ENCODE measurements around the gene ETV5. TPM values are rescaled to one million over a fixed set of nuclear protein-coding genes. Genes with fewer than 3 reads are reported as not detected.

The ETV5 gene
- polyA plus RNA-seq, 1 donor from 2014 or later, result 0.30 TPM

DNA sequence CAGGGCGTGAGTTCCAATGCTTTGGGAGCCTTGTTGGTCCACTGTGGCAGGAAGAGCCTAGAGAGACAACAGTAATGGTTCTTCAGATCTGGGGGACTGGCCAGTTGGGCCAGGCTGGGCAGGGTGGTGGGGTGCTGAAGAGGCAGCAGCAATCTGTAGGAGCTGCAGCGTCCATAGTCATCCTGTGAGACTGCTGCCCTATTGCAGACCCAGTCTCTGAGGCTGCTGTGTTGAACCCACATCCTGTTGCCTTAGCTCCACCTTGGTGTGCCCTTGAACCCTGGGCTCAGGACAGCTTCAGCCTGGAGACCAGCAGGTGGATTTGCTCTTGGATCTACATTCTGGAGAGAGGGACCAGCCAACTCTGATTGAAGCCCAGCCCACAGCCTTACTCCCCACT is 23.6 kb upstream of the ETV5 start:
- Histone ChIP-seq H3K27ac (ENCODE audit: low read length) (no peak overlapping the region), H4K20me1 (ENCODE audit: insufficient read depth) (no peaks in the 10 kb centered on the region), H3F3A (ENCODE audit: insufficient read depth, low read length, poor library complexity, severe bottlenecking) (no peaks in the 10 kb centered on the region), H3K9me2 (ENCODE audit: insufficient read depth, low read length) (no peaks in the 10 kb centered on the region), H3K79me2 (replicated peaks; ENCODE audit: insufficient read depth, low read length) (no peaks in the 10 kb centered on the region), H2AFZ (ENCODE audit: low read depth, low read length) (no peak overlapping the region), H3K9me3 (ENCODE audit: low read length) (no peaks in the 10 kb centered on the region), H3K4me3 (ENCODE audit: low read length) (no peak overlapping the region), H3K9ac (ENCODE audit: low read length) (no peak overlapping the region), H3K27me3 (ENCODE audit: insufficient read depth, low read depth, low read length) (no peaks in the 10 kb centered on the region), H3K36me3 (ENCODE audit: insufficient read depth, low read length) (no peaks in the 10 kb centered on the region), H3K4me2 (ENCODE audit: low read length) (no peak overlapping the region)
- TF ChIP-seq EZH2 (IDR thresholded peaks at IDR 0.05; ENCODE audit: borderline replicate concordance, insufficient read depth, low read length, poor library complexity, severe bottlenecking) (no peak), EP300 (conservative IDR thresholded peaks at IDR 0.05; ENCODE audit: poor library complexity, severe bottlenecking) (no peak), POLR2AphosphoS5 (IDR thresholded peaks at IDR 0.05) (no peak)

DNA sequence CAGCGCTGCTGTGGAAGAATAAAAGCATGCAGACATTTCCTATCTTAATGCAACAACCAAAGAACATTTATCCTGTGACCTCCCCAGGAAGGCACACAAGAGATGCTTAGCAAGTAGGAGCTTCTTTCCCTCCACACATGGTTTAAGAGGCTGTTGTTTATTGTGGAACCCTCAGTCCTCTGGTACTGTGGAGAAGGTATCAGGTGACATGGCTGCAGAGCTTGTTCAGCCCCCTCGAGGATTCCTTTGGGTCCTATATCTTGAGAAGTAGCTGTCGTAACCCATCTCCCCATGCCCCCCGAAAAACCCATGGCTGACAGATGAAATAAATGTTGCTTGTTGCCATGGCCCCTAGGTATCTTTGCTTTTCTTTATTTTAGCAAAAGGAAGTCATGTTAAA is 20.3 kb upstream of the ETV5 start:
- no peak overlapping the region for H3K27ac ChIP-seq (ENCODE audit: low read length)
- H3K4me3 ChIP-seq (ENCODE audit: low read length), result no peak overlapping the region
- H3K9ac ChIP-seq (ENCODE audit: low read length), result no peak overlapping the region
- H3K36me3 ChIP-seq (ENCODE audit: insufficient read depth, low read length), result no peaks in the 10 kb centered on the region
- H3F3A ChIP-seq (ENCODE audit: insufficient read depth, low read length, poor library complexity, severe bottlenecking), result no peaks in the 10 kb centered on the region
- no peaks in the 10 kb centered on the region for H3K79me2 ChIP-seq (replicated peaks; ENCODE audit: insufficient read depth, low read length)
- H3K9me2 ChIP-seq (ENCODE audit: insufficient read depth, low read length), result no peaks in the 10 kb centered on the region
- H3K4me2 ChIP-seq (ENCODE audit: low read length), result no peak overlapping the region
- no peaks in the 10 kb centered on the region for H3K27me3 ChIP-seq (ENCODE audit: insufficient read depth, low read depth, low read length)
- H4K20me1 ChIP-seq (ENCODE audit: insufficient read depth), result no peaks in the 10 kb centered on the region
- TF ChIP-seq TAF1 (IDR thresholded peaks at IDR 0.05; ENCODE audit: low read depth) (no peak), EP300 (conservative IDR thresholded peaks at IDR 0.05; ENCODE audit: poor library complexity, severe bottlenecking) (no peak), SMC3 (conservative IDR thresholded peaks at IDR 0.05; ENCODE audit: poor library complexity) (no peak)
- no peak overlapping the region for H2AFZ ChIP-seq (ENCODE audit: low read depth, low read length)
- no peaks in the 10 kb centered on the region for H3K9me3 ChIP-seq (ENCODE audit: low read length)

DNA sequence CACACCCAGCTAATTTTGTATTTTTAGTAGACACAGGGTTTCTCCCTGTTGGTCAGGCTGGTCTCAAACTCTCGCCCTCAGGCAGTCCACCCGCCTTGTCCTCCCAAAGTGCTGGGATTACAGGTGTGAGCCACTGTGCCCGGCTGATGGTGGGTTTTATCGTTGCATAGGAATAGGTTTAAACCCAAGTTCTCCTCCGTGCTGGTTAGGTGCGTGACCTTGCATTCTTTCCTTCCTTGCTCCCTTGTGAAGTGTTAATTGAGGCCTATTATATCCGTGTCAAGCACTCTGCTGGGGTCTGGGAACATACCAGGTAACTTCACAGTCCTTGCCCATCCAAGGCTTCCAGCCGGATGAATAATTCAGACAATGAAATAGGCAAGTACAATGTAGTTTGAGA is 19.3 kb upstream of the ETV5 start:
- Histone ChIP-seq H3F3A (ENCODE audit: insufficient read depth, low read length, poor library complexity, severe bottlenecking) (no peaks in the 10 kb centered on the region), H3K4me3 (ENCODE audit: low read length) (no peak overlapping the region), H3K9me2 (ENCODE audit: insufficient read depth, low read length) (no peaks in the 10 kb centered on the region), H3K9me3 (ENCODE audit: low read length) (no peaks in the 10 kb centered on the region), H3K36me3 (ENCODE audit: insufficient read depth, low read length) (no peaks in the 10 kb centered on the region), H3K27ac (ENCODE audit: low read length) (no peak overlapping the region), H3K4me2 (ENCODE audit: low read length) (no peak overlapping the region), H3K27me3 (ENCODE audit: insufficient read depth, low read depth, low read length) (no peaks in the 10 kb centered on the region), H2AFZ (ENCODE audit: low read depth, low read length) (no peak overlapping the region), H3K79me2 (replicated peaks; ENCODE audit: insufficient read depth, low read length) (no peaks in the 10 kb centered on the region), H4K20me1 (ENCODE audit: insufficient read depth) (no peaks in the 10 kb centered on the region), H3K9ac (ENCODE audit: low read length) (no peak overlapping the region)
- TF ChIP-seq MXI1 (conservative IDR thresholded peaks at IDR 0.05; ENCODE audit: poor library complexity, severe bottlenecking), result no peak
- TF ChIP-seq RAD21 (conservative IDR thresholded peaks at IDR 0.05), result no peak
- no peak for TF ChIP-seq TAF1 (IDR thresholded peaks at IDR 0.05; ENCODE audit: low read depth)
- TF ChIP-seq, protein P1, sequence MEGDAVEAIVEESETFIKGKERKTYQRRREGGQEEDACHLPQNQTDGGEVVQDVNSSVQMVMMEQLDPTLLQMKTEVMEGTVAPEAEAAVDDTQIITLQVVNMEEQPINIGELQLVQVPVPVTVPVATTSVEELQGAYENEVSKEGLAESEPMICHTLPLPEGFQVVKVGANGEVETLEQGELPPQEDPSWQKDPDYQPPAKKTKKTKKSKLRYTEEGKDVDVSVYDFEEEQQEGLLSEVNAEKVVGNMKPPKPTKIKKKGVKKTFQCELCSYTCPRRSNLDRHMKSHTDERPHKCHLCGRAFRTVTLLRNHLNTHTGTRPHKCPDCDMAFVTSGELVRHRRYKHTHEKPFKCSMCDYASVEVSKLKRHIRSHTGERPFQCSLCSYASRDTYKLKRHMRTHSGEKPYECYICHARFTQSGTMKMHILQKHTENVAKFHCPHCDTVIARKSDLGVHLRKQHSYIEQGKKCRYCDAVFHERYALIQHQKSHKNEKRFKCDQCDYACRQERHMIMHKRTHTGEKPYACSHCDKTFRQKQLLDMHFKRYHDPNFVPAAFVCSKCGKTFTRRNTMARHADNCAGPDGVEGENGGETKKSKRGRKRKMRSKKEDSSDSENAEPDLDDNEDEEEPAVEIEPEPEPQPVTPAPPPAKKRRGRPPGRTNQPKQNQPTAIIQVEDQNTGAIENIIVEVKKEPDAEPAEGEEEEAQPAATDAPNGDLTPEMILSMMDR (IDR thresholded peaks at IDR 0.05; ENCODE audit: poor library complexity, severe bottlenecking), result no peak
- no peak for TF ChIP-seq EZH2 (IDR thresholded peaks at IDR 0.05; ENCODE audit: borderline replicate concordance, insufficient read depth, low read length, poor library complexity, severe bottlenecking)
- TF ChIP-seq, protein P2, sequence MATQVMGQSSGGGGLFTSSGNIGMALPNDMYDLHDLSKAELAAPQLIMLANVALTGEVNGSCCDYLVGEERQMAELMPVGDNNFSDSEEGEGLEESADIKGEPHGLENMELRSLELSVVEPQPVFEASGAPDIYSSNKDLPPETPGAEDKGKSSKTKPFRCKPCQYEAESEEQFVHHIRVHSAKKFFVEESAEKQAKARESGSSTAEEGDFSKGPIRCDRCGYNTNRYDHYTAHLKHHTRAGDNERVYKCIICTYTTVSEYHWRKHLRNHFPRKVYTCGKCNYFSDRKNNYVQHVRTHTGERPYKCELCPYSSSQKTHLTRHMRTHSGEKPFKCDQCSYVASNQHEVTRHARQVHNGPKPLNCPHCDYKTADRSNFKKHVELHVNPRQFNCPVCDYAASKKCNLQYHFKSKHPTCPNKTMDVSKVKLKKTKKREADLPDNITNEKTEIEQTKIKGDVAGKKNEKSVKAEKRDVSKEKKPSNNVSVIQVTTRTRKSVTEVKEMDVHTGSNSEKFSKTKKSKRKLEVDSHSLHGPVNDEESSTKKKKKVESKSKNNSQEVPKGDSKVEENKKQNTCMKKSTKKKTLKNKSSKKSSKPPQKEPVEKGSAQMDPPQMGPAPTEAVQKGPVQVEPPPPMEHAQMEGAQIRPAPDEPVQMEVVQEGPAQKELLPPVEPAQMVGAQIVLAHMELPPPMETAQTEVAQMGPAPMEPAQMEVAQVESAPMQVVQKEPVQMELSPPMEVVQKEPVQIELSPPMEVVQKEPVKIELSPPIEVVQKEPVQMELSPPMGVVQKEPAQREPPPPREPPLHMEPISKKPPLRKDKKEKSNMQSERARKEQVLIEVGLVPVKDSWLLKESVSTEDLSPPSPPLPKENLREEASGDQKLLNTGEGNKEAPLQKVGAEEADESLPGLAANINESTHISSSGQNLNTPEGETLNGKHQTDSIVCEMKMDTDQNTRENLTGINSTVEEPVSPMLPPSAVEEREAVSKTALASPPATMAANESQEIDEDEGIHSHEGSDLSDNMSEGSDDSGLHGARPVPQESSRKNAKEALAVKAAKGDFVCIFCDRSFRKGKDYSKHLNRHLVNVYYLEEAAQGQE (IDR thresholded peaks at IDR 0.05; ENCODE audit: borderline replicate concordance), result no peak
- TF ChIP-seq POLR2AphosphoS5 (IDR thresholded peaks at IDR 0.05), result no peak
- no peak for TF ChIP-seq SMC3 (conservative IDR thresholded peaks at IDR 0.05; ENCODE audit: poor library complexity)
- TF ChIP-seq EP300 (conservative IDR thresholded peaks at IDR 0.05; ENCODE audit: poor library complexity, severe bottlenecking), result no peak
